NCI-H226 (cell line): ENCODE results near the gene C12orf50.
"Not testable (repeated sequence)": the region's sequence is repeated elsewhere in the genome, so short reads cannot be mapped to it uniquely, and the experiment has no call there.

Experiments
- DNase-seq: peaks from one replicate; pipeline ENCODE4 v3.0.0-alpha.2; 2015

The C12orf50 gene

GRCh38 chr12:88029093-88029665 is at the start of gene C12orf50:
TSS of gene C12orf50 (minus strand) at chr12:88029401. CDS start at chr12:88026962, 2,439 bp downstream.
- no peak for DNase-seq

- peak; percentile 21 for DNase-seq
These were observed 38.1 kb upstream of the C12orf50 start for GRCh38 chr12:88067301-88067700.

GRCh38 chr12:88063375-88063774 is 34.2 kb upstream of the C12orf50 start:
- peak; percentile 42 for DNase-seq

GRCh38 chr12:88062474-88062873 is 33.3 kb upstream of the C12orf50 start:
- DNase-seq: no peak

GRCh38 chr12:88058719-88059077 is 29.5 kb upstream of the C12orf50 start:
- no peak for DNase-seq

- no peak for DNase-seq
These were observed 29.0 kb upstream of the C12orf50 start for GRCh38 chr12:88057994-88058718.

GRCh38 chr12:88056571-88056970 is 27.4 kb upstream of the C12orf50 start:
- DNase-seq: no peak

GRCh38 chr12:88052686-88053085 is 23.5 kb upstream of the C12orf50 start:
- peak; percentile 41 for DNase-seq

- DNase-seq: no peak
These were observed 14.8 kb upstream of the C12orf50 start for GRCh38 chr12:88044035-88044434.

- no peak for DNase-seq
These were observed 8.6 kb upstream of the C12orf50 start for GRCh38 chr12:88037770-88038169.

- no peak for DNase-seq
These were observed 7.3 kb upstream of the C12orf50 start for GRCh38 chr12:88036353-88036965.

GRCh38 chr12:88035907-88036289 is 6.7 kb upstream of the C12orf50 start:
- DNase-seq: no peak

GRCh38 chr12:88035271-88035906 is 6.2 kb upstream of the C12orf50 start:
- peak; percentile 92 for DNase-seq

- not testable (repeated sequence) for DNase-seq
These were observed 2.0 kb upstream of the C12orf50 start for GRCh38 chr12:88031161-88031560.

- no peak for DNase-seq
These were observed 3.0 kb downstream of the C12orf50 start for GRCh38 chr12:88026196-88026595.

- DNase-seq: no peak
These were observed 11.2 kb downstream of the C12orf50 start for GRCh38 chr12:88017964-88018363.

- DNase-seq: no peak
These were observed 13.4 kb downstream of the C12orf50 start for GRCh38 chr12:88015825-88016224.

- no peak for DNase-seq
These were observed 17.4 kb downstream of the C12orf50 start for GRCh38 chr12:88011755-88012154.

GRCh38 chr12:88006351-88006750 is 22.9 kb downstream of the C12orf50 start:
- no peak for DNase-seq

- no peak for DNase-seq
These were observed 27.9 kb downstream of the C12orf50 start for GRCh38 chr12:88001327-88001726.

- peak; percentile 49 for DNase-seq
These were observed 33.5 kb downstream of the C12orf50 start for GRCh38 chr12:87995581-87996178.

- DNase-seq: no peak
These were observed 37.7 kb downstream of the C12orf50 start for GRCh38 chr12:87991483-87991882.

GRCh38 chr12:87988534-87988933 is 40.7 kb downstream of the C12orf50 start:
- DNase-seq: no peak
